HCT116 (cell line): ENCODE data around the gene BTBD9.

ENCODE experiments used
- CEBPB ChIP-seq: IDR thresholded peaks from 2 replicates; pipeline ENCODE4 v1.6.1; 2012; ENCODE audit warnings: low read depth
- EZH2 ChIP-seq: fragments of 200-600 bp; sonication (generic); IDR thresholded peaks from 2 replicates; pipeline ENCODE4 v1.6.1; 2017; ENCODE audit warnings: antibody characterized with exemption, mixed run types
- FOSL1 ChIP-seq: IDR thresholded peaks from 2 replicates; pipeline ENCODE4 v1.6.1; 2012; ENCODE audit warnings: low read depth
- POLR2A ChIP-seq: IDR thresholded peaks from 2 replicates; pipeline ENCODE4 v1.7.0; 2011; ENCODE audit warnings: borderline replicate concordance; ENCODE audit not compliant: insufficient read depth, insufficient read length; ENCODE audit errors: extremely low read depth
- YY1 ChIP-seq: IDR thresholded peaks from 2 replicates; pipeline ENCODE4 v1.6.1; 2011; ENCODE audit warnings: low read length, low read depth, moderate library complexity, mild to moderate bottlenecking; ENCODE audit not compliant: insufficient replicate concordance; ENCODE audit errors: extremely low read depth
- ZFX ChIP-seq: fragments of 450-650 bp; IDR thresholded peaks from 2 replicates; pipeline ENCODE4 v1.6.1; 2017
- TF ChIP-seq, protein P1 (sequence below), 3 experiments: fragments of 200-600 bp in 1 of 3; sonication (generic) in 1 of 3; IDR thresholded peaks in 2 of 3; conservative IDR thresholded peaks in 1 of 3; 2 replicates each; pipeline ENCODE4 v1.5.1; 2012 to 2017; ENCODE audit warnings: low read depth in 2 of 3, low read length in 2 of 3, antibody characterized with exemption in 1 of 3, borderline replicate concordance in 1 of 3, control low read depth in 1 of 3, mild to moderate bottlenecking in 1 of 3, mixed read lengths in 1 of 3, mixed run types in 1 of 3, moderate library complexity in 1 of 3; ENCODE audit not compliant: insufficient read depth in 1 of 3
- TF ChIP-seq, protein P2 (sequence below): IDR thresholded peaks from 2 replicates; pipeline ENCODE4 v1.6.1; 2012

DNA sequence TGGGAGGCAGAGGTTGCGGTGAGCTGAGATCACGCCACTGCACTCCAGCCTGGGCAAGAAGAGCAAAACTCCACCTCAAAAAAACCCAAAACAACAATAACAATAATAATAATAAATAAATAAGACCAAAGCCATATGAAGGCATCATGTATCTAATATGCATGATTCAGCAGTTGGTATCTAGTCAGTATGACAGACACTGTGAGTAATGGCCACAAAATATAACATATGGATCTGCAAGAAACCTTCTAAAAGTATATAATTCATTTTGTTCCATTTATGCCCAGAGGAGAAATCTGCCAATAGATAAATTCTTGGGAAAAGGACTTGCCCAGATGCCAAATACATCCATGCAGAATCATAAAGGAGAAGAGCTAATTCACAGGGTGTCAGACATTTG is 252.3 kb downstream of the BTBD9 start:
- TF ChIP-seq FOSL1 (no peak), YY1 (no peak), EZH2 (no peak), ZFX (no peak), POLR2A (no peak), CEBPB (no peak)
- TF ChIP-seq, protein P1, sequence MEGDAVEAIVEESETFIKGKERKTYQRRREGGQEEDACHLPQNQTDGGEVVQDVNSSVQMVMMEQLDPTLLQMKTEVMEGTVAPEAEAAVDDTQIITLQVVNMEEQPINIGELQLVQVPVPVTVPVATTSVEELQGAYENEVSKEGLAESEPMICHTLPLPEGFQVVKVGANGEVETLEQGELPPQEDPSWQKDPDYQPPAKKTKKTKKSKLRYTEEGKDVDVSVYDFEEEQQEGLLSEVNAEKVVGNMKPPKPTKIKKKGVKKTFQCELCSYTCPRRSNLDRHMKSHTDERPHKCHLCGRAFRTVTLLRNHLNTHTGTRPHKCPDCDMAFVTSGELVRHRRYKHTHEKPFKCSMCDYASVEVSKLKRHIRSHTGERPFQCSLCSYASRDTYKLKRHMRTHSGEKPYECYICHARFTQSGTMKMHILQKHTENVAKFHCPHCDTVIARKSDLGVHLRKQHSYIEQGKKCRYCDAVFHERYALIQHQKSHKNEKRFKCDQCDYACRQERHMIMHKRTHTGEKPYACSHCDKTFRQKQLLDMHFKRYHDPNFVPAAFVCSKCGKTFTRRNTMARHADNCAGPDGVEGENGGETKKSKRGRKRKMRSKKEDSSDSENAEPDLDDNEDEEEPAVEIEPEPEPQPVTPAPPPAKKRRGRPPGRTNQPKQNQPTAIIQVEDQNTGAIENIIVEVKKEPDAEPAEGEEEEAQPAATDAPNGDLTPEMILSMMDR (IDR thresholded peaks at IDR 0.05 in 2 of 3, conservative IDR thresholded peaks at IDR 0.05 in 1 of 3; ENCODE audit: borderline replicate concordance in 1 of 3, insufficient read depth in 1 of 3, low read depth in 2 of 3, low read length in 2 of 3), result no peak
- TF ChIP-seq, protein P2, sequence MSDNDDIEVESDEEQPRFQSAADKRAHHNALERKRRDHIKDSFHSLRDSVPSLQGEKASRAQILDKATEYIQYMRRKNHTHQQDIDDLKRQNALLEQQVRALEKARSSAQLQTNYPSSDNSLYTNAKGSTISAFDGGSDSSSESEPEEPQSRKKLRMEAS, result no peak
